ENCODE measurements around the gene INTS1.

DNA sequence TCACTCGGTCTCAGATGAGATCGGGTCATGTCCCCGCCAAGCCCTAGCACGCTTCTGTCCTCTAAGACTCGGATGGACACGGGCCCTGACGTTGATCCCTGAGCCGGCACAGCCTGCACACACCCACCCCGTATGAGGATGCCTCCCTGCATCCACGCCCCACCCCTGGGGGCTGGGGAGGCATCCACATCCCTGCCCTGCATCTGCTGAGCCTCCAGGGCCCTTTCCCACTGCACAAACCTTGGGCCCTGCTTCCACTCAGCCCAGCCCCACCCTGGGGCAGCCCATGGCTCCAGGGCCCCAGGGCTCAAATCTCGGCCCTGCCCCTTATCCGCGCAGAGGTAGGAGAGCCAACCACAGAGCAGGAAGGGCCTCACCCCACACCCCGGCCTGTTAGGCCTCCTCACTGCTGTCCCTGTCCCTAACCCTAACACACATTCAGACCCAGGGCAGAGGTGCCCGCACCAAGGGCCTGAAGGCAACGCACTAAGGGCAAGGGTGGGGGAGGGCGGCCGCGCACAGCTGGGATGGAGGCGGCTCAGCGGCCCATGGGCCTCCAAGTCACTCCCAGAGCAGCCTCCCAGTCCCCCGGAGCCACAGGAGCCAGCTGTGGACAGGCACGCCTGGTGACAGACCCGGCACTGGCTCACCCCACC, 35.4 kb downstream of the INTS1 start:
- TF ChIP-seq GATA3 (IDR thresholded peaks at IDR 0.05; ENCODE audit: low read depth, low read length) = no peak
- no peak for TF ChIP-seq GATA2 (IDR thresholded peaks at IDR 0.05; ENCODE audit: low read depth, low read length)
